Measurements from ENCODE around the gene SF3A1. TPM values are rescaled to one million over a fixed set of nuclear protein-coding genes. Genes with fewer than 3 reads are reported as not detected.

SF3A1 gene
- total and polyA plus RNA-seq, 2 of the 8 experiments (the other 6 are each of a cell fraction or from before 2014, with no cell fraction given) = 27.8 to 285 TPM

DNA sequence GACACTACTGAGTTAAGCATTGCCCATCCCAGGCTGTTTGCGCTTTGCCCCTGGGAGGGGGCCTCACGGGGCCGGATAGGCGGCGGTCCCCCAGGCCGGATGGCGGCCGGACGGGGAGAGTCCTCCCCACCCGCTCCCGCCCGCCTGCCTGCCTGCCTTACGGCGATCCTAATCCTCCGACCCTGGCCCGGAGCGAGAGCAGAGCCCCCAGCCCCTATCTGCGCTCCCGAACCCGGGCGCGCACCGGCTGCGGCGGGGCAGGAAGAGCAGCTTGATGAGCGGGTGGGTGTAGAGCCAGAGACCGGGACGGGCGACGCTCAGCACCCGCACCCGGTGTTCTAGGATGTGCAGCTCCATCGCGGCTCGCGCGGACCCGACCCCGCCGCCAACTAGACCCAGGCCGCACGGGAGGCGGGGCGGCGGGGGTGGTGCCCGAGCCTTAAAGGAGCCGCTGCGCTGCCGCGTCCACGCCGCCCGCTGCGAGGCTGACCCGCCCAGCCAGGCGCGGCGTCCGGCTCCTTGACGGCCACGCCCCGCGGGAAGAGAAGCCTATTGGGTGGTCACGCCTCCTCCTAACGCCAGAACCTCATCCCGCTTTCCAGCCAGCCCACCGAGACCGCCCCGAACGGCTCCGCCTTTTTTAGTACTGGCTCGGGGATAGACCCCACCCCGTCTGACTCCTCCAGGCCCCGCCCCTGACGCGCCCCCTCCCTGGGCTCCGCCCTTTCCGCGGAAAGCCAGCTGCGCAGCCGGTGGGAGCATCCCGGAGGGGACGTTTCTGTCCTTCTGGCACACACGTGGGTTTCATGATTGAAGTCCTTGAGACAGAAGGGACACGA is 67.3 kb downstream of the SF3A1 start, which contains the start of gene CASTOR1:
Gene CASTOR1 (minus strand): TSS at position 365 of the 839 bp plus-strand sequence. CDS start 8 bp downstream, at position 357.
- peak within 1 kb of the TSS; percentile 86; the same call in 1 of the 2 replicates for H2AFZ ChIP-seq (ENCODE audit: low read length)
- H3K14ac ChIP-seq (ENCODE audit: insufficient read length) = no peak within 1 kb of the TSS
- no peak within 1 kb of the TSS for H3K27ac ChIP-seq (ENCODE audit: low read depth, low read length)
- no peak within 1 kb of the TSS for H4K91ac ChIP-seq (replicated peaks; ENCODE audit: insufficient read length, low read length)
- no peaks in the 10 kb centered on the region for H3K9me3 ChIP-seq (ENCODE audit: insufficient read depth in 2 of 2, low read depth in 1 of 2, low read length in 1 of 2)
- H2BK120ac ChIP-seq (replicated peaks; ENCODE audit: low read depth, low read length) = no peak within 1 kb of the TSS
- peak within 1 kb of the TSS; percentile 32 for H3K18ac ChIP-seq (ENCODE audit: extremely low read depth, low read length)
- H2AK5ac ChIP-seq (ENCODE audit: low read depth, low read length) = no peak within 1 kb of the TSS; the same call in 1 of the 2 replicates
- H4K8ac ChIP-seq (ENCODE audit: extremely low read depth, insufficient read depth, low read length) = peak within 1 kb of the TSS; percentile 53
- H3K4me1 ChIP-seq (replicated peaks in 1 of 4; ENCODE audit: control insufficient read depth in 3 of 4, insufficient read depth in 4 of 4, low read length in 3 of 4) = peaks cover 0 to 19% (median 14%) of the 10 kb centered on the region in 4 experiments; a peak in 6 of 7 replicates
- FAIRE-seq (peak; percentile 87), DNase-seq (ENCODE audit: low read depth in 1 of 2, low spot score in 2 of 2) (peak; percentile 91 to 98)
- peak within 1 kb of the TSS in 2 of 4 experiments; percentile 56 to 59; a peak in 4 of 7 replicates for H3K9ac ChIP-seq (replicated peaks in 1 of 4; ENCODE audit: extremely low read depth in 1 of 4, low read depth in 3 of 4, low read length in 3 of 4)
- ChIA-PET CTCF (ENCODE audit: partially characterized antibody) (interaction anchor here (1.2 to 9.1 kb wide), 15 partner anchors 8 to 201 kb away, joined by 3 to 203 read pairs (median 12); partner anchors contain the start of genes RNF215 and TBC1D10A), POLR2A (ENCODE audit: partially characterized antibody) (interaction anchor here (1.1 to 3.8 kb wide), 9 partner anchors 10 to 181 kb away, joined by 3 to 17 read pairs (median 4); partner anchors contain the start of genes CCDC157, MTFP1, SF3A1 and TBC1D10A)
- peak within 1 kb of the TSS; percentile 58 to 74 (median 70) for H3K4me3 ChIP-seq (ENCODE audit: extremely low read depth in 1 of 4, insufficient read depth in 2 of 4, low read depth in 3 of 4, low read length in 4 of 4)
- peak within 1 kb of the TSS; percentile 88; the same call in 1 of the 2 replicates for H2BK15ac ChIP-seq (ENCODE audit: low read length)
- peaks cover 12% of the 10 kb centered on the region; the same call in 1 of the 2 replicates for H3K23me2 ChIP-seq (ENCODE audit: low read depth, low read length)
- no peak within 1 kb of the TSS for H3K23ac ChIP-seq (ENCODE audit: insufficient read length)
- no peaks in the 10 kb centered on the region for H3K79me2 ChIP-seq (ENCODE audit: control insufficient read depth in 1 of 2, insufficient read depth in 2 of 2, low read length in 2 of 2)
- H3K4ac ChIP-seq (replicated peaks; ENCODE audit: insufficient read length, low read depth, low read length) = no peak within 1 kb of the TSS
- H2BK5ac ChIP-seq (ENCODE audit: low read depth, low read length) = no peak within 1 kb of the TSS; the same call in 1 of the 2 replicates
- H3K79me1 ChIP-seq (ENCODE audit: low read depth, low read length) = no peaks in the 10 kb centered on the region
- H3K56ac ChIP-seq (replicated peaks; ENCODE audit: insufficient read length, low read depth, low read length) = no peak within 1 kb of the TSS
- no peaks in the 10 kb centered on the region for H3K36me3 ChIP-seq (ENCODE audit: control insufficient read depth in 2 of 4, insufficient read depth in 4 of 4, low read length in 3 of 4)
- H3K4me2 ChIP-seq (ENCODE audit: insufficient read depth in 1 of 2, low read depth in 2 of 2, low read length in 2 of 2) = peak within 1 kb of the TSS; percentile 82 to 95
- H4K20me1 ChIP-seq (replicated peaks in 1 of 2; ENCODE audit: control insufficient read depth in 1 of 2, insufficient read depth in 2 of 2, low read length in 2 of 2) = peaks cover 0 to 4% of the 10 kb centered on the region in 2 experiments
- no peak within 1 kb of the TSS for H2BK20ac ChIP-seq (ENCODE audit: low read length)
- no peaks in the 10 kb centered on the region for H3K27me3 ChIP-seq (replicated peaks in 1 of 4; ENCODE audit: control insufficient read depth in 3 of 4, extremely low read depth in 1 of 4, insufficient read depth in 3 of 4, low read length in 3 of 4)
- WGBS, 2 experiments (ENCODE audit: extremely low coverage in 1 of 2, insufficient coverage in 1 of 2, insufficient read length in 1 of 2, insufficient replicate concordance in 2 of 2, low coverage in 1 of 2, low lambda C conversion rate in 2 of 2, missing lambda C conversion rate in 1 of 2) = 2% methylated on average over 23 of the region's 85 CpGs; no CpG with 5 or more reads in 1 of the 2 experiments
- H4K5ac ChIP-seq (ENCODE audit: insufficient read length, low read depth, low read length) = no peak within 1 kb of the TSS
- H2BK12ac ChIP-seq (ENCODE audit: low read depth, low read length) = no peak within 1 kb of the TSS
- peak; percentile 21 for TF ChIP-seq TAF7 (optimal IDR thresholded peaks at IDR 0.05; ENCODE audit: borderline replicate concordance, low read depth, low read length)
- no peak for TF ChIP-seq CHD1 (IDR thresholded peaks at IDR 0.05; ENCODE audit: low read depth, low read length)
- TF ChIP-seq POLR2A (IDR thresholded peaks at IDR 0.05; ENCODE audit: control extremely low read depth in 1 of 2, low read depth in 2 of 2, low read length in 2 of 2) = peak in 1 of 2 experiments; percentile 45; a peak in 1 of 3 replicates
- TF ChIP-seq CHD2 (IDR thresholded peaks at IDR 0.05; ENCODE audit: low read length) = no peak
- no peak for TF ChIP-seq SRF (IDR thresholded peaks at IDR 0.05; ENCODE audit: low read depth, low read length)
- no peak for TF ChIP-seq RXRA (IDR thresholded peaks at IDR 0.05; ENCODE audit: insufficient read depth, low read depth, low read length)
- peak; percentile 37; the same call in 1 of the 2 replicates for TF ChIP-seq POLR2AphosphoS5 (IDR thresholded peaks at IDR 0.05; ENCODE audit: low read depth, low read length)
- TF ChIP-seq TBP (IDR thresholded peaks at IDR 0.05; ENCODE audit: low read depth, low read length) = peak; percentile 40; the same call in 1 of the 2 replicates
- peak; percentile 50; the same call in 1 of the 2 replicates for TF ChIP-seq CREB1 (IDR thresholded peaks at IDR 0.05)
- TF ChIP-seq PHF8 (conservative IDR thresholded peaks at IDR 0.05; ENCODE audit: low read depth, low read length) = peak; percentile 49
- TF ChIP-seq HDAC2 (IDR thresholded peaks at IDR 0.05; ENCODE audit: borderline replicate concordance in 1 of 2, low read depth in 2 of 2, low read length in 2 of 2) = no peak
- peak; percentile 38; the same call in 1 of the 2 replicates for TF ChIP-seq EGR1 (IDR thresholded peaks at IDR 0.05; ENCODE audit: borderline replicate concordance, low read depth, low read length)
